ENCODE results near the gene DAB2.

Gene DAB2

GRCh38 chr5:39394946-39395345 lies 29.8 kb downstream of the DAB2 start:
- in situ Hi-C loops (cut with MboI; ENCODE audit: low sequenced_read_pairs) = loop anchor here (25.0 kb wide), 1 partner anchor 167 kb away; no protein-coding TSS in a partner anchor

- in situ Hi-C loops (cut with MboI; ENCODE audit: low sequenced_read_pairs) = loop anchor here (25.0 kb wide), 1 partner anchor 171 kb away; no protein-coding TSS in a partner anchor
These were observed 33.8 kb downstream of the DAB2 start for GRCh38 chr5:39390945-39391344.

- in situ Hi-C loops (cut with MboI; ENCODE audit: low sequenced_read_pairs) = loop anchor here (25.0 kb wide), 1 partner anchor 175 kb away; no protein-coding TSS in a partner anchor
These were observed 37.5 kb downstream of the DAB2 start for GRCh38 chr5:39387293-39387692.

GRCh38 chr5:39384271-39384670 lies 40.5 kb downstream of the DAB2 start:
- in situ Hi-C loops (cut with MboI; ENCODE audit: low sequenced_read_pairs) = loop anchor here (25.0 kb wide), 1 partner anchor 178 kb away; no protein-coding TSS in a partner anchor

GRCh38 chr5:39381376-39381775 lies 43.4 kb downstream of the DAB2 start:
- in situ Hi-C loops (cut with MboI; ENCODE audit: low sequenced_read_pairs) = loop anchor here (25.0 kb wide), 1 partner anchor 181 kb away; no protein-coding TSS in a partner anchor

GRCh38 chr5:39379693-39380092 lies 45.1 kb downstream of the DAB2 start:
- in situ Hi-C loops (cut with MboI; ENCODE audit: low sequenced_read_pairs) = loop anchor here (25.0 kb wide), 1 partner anchor 183 kb away; no protein-coding TSS in a partner anchor

GRCh38 chr5:39377613-39378012 lies 47.2 kb downstream of the DAB2 start:
- in situ Hi-C loops (cut with MboI; ENCODE audit: low sequenced_read_pairs) = loop anchor here (25.0 kb wide), 1 partner anchor 185 kb away; no protein-coding TSS in a partner anchor

- in situ Hi-C loops (cut with MboI; ENCODE audit: low sequenced_read_pairs) = loop anchor here (25.0 kb wide), 1 partner anchor 186 kb away; no protein-coding TSS in a partner anchor
These were observed 48.5 kb downstream of the DAB2 start for GRCh38 chr5:39376293-39376714.

GRCh38 chr5:39373791-39374190 lies 51.0 kb downstream of the DAB2 start:
- in situ Hi-C loops (cut with MboI; ENCODE audit: low sequenced_read_pairs) = no loop called here

- in situ Hi-C loops (cut with MboI; ENCODE audit: low sequenced_read_pairs) = no loop called here
These were observed 53.5 kb downstream of the DAB2 start for GRCh38 chr5:39371367-39371635.

GRCh38 chr5:39370555-39371366 lies 54.0 kb downstream of the DAB2 start:
- in situ Hi-C loops (cut with MboI; ENCODE audit: low sequenced_read_pairs) = no loop called here

- in situ Hi-C loops (cut with MboI; ENCODE audit: low sequenced_read_pairs) = no loop called here
These were observed 55.5 kb downstream of the DAB2 start for GRCh38 chr5:39369123-39369815.

GRCh38 chr5:39368116-39368515 lies 56.7 kb downstream of the DAB2 start:
- in situ Hi-C loops (cut with MboI; ENCODE audit: low sequenced_read_pairs) = no loop called here

GRCh38 chr5:39367711-39368110 lies 57.1 kb downstream of the DAB2 start:
- in situ Hi-C loops (cut with MboI; ENCODE audit: low sequenced_read_pairs) = no loop called here

- in situ Hi-C loops (cut with MboI; ENCODE audit: low sequenced_read_pairs) = no loop called here
These were observed 60.4 kb downstream of the DAB2 start, which contains the start of gene C9 for GRCh38 chr5:39364367-39364766. TSS of gene C9 (minus strand) at chr5:39364495. CDS start at chr5:39364464, 31 bp downstream.

- in situ Hi-C loops (cut with MboI; ENCODE audit: low sequenced_read_pairs) = no loop called here
These were observed 61.6 kb downstream of the DAB2 start for GRCh38 chr5:39363217-39363616.

GRCh38 chr5:39362646-39363045 lies 62.1 kb downstream of the DAB2 start:
- in situ Hi-C loops (cut with MboI; ENCODE audit: low sequenced_read_pairs) = no loop called here

GRCh38 chr5:39361306-39361705 lies 63.5 kb downstream of the DAB2 start:
- in situ Hi-C loops (cut with MboI; ENCODE audit: low sequenced_read_pairs) = no loop called here

- in situ Hi-C loops (cut with MboI; ENCODE audit: low sequenced_read_pairs) = no loop called here
These were observed 64.2 kb downstream of the DAB2 start for GRCh38 chr5:39360471-39361111.

- in situ Hi-C loops (cut with MboI; ENCODE audit: low sequenced_read_pairs) = no loop called here
These were observed 68.5 kb downstream of the DAB2 start for GRCh38 chr5:39356263-39356662.

GRCh38 chr5:39355324-39355723 lies 69.5 kb downstream of the DAB2 start:
- in situ Hi-C loops (cut with MboI; ENCODE audit: low sequenced_read_pairs) = no loop called here
